Mesenchymal stem cell (in vitro differentiated cells and primary cell): ENCODE measurements around the gene COX5B.
"Not testable (repeated sequence)": the region's sequence is repeated elsewhere in the genome, so short reads cannot be mapped to it uniquely, and the experiment has no call there.

Experiments
- DNase-seq: peaks from one replicate; pipeline ENCODE4 v3.0.0-alpha.2; 2013
- H2AFZ ChIP-seq: one replicate; pipeline ENCODE4 v1.6.1; 2013; ENCODE audit warnings: low read depth, mild to moderate bottlenecking, control low read depth, inconsistent platforms, low read length, moderate library complexity
- H2AK5ac ChIP-seq: 2 replicates; pipeline ENCODE4 v1.6.1; 2013; ENCODE audit warnings: low read length, moderate library complexity, mild to moderate bottlenecking, inconsistent platforms; ENCODE audit not compliant: severe bottlenecking
- H2BK120ac ChIP-seq: one replicate; pipeline ENCODE4 v1.6.1; 2013; ENCODE audit warnings: low read depth, mild to moderate bottlenecking, inconsistent platforms, low read length, moderate library complexity
- H2BK12ac ChIP-seq, 2 experiments: one replicate each; pipeline ENCODE4 v1.6.1; 2013; ENCODE audit warnings: inconsistent platforms in 2 of 2, low read length in 2 of 2, mild to moderate bottlenecking in 2 of 2, moderate library complexity in 2 of 2, control low read depth in 1 of 2
- H2BK15ac ChIP-seq: one replicate; pipeline ENCODE4 v1.6.1; 2013; ENCODE audit warnings: mild to moderate bottlenecking, low read depth, inconsistent platforms; ENCODE audit not compliant: poor library complexity, severe bottlenecking
- H2BK5ac ChIP-seq: 2 replicates; pipeline ENCODE4 v1.6.1; 2013; ENCODE audit warnings: low read depth, mild to moderate bottlenecking, low read length, control low read depth, inconsistent platforms; ENCODE audit not compliant: poor library complexity, severe bottlenecking
- H3K14ac ChIP-seq, 2 experiments: one replicate each; pipeline ENCODE4 v1.6.1; 2013; ENCODE audit warnings: inconsistent platforms in 2 of 2, low read length in 2 of 2, control low read depth in 1 of 2, mild to moderate bottlenecking in 1 of 2, moderate library complexity in 1 of 2
- H3K18ac ChIP-seq, 2 experiments: one replicate each; pipeline ENCODE4 v1.6.1; 2013; ENCODE audit warnings: inconsistent platforms in 2 of 2, low read length in 2 of 2, control low read depth in 1 of 2, low read depth in 1 of 2, mild to moderate bottlenecking in 1 of 2
- H3K23ac ChIP-seq, 2 experiments: one replicate each; pipeline ENCODE4 v1.6.1; 2013; ENCODE audit warnings: inconsistent platforms in 2 of 2, low read length in 2 of 2, mild to moderate bottlenecking in 2 of 2, moderate library complexity in 2 of 2, control low read depth in 1 of 2
- H3K27ac ChIP-seq: 2 replicates; pipeline ENCODE4 v1.5.1; 2013; ENCODE audit warnings: mild to moderate bottlenecking, moderate library complexity, low read length, control low read depth, inconsistent platforms; ENCODE audit not compliant: poor library complexity, severe bottlenecking
- H3K27me3 ChIP-seq, 2 experiments: 2 replicates each; pipeline versions ENCODE4 v1.6.1 to v1.7.0; 2013; ENCODE audit warnings: low read length in 2 of 2, mild to moderate bottlenecking in 2 of 2, moderate library complexity in 2 of 2, control low read depth in 1 of 2, inconsistent platforms in 1 of 2; ENCODE audit not compliant: control insufficient read depth in 1 of 2, insufficient read depth in 1 of 2
- H3K36me3 ChIP-seq, 2 experiments: 2 replicates each; pipeline versions ENCODE4 v1.6.1 to v1.7.0; 2013; ENCODE audit warnings: low read length in 2 of 2, control low read depth in 1 of 2, inconsistent platforms in 1 of 2, low read depth in 1 of 2, mild to moderate bottlenecking in 1 of 2; ENCODE audit not compliant: insufficient read depth in 2 of 2, control insufficient read depth in 1 of 2
- H3K4ac ChIP-seq, 2 experiments: one replicate each; pipeline ENCODE4 v1.6.1; 2013; ENCODE audit warnings: inconsistent platforms in 2 of 2, low read length in 2 of 2, mild to moderate bottlenecking in 2 of 2, moderate library complexity in 2 of 2, control low read depth in 1 of 2, low read depth in 1 of 2
- H3K4me1 ChIP-seq: 2 replicates; pipeline ENCODE4 v1.6.1; 2013; ENCODE audit warnings: low read depth, low read length, control low read depth; ENCODE audit not compliant: control insufficient read depth, insufficient read depth
- H3K4me2 ChIP-seq: 2 replicates; pipeline ENCODE4 v1.6.1; 2013; ENCODE audit warnings: low read length, mild to moderate bottlenecking, inconsistent platforms; ENCODE audit not compliant: poor library complexity, severe bottlenecking
- H3K4me3 ChIP-seq, 2 experiments: 2 replicates each; pipeline versions ENCODE4 v1.5.1 to v1.7.0; 2013; ENCODE audit warnings: low read length in 2 of 2, mild to moderate bottlenecking in 2 of 2, control low read depth in 1 of 2, low read depth in 1 of 2; ENCODE audit not compliant: insufficient read depth in 1 of 2
- H3K79me1 ChIP-seq: replicated peaks from 2 replicates; pipeline ENCODE4 v1.6.1; 2013; ENCODE audit warnings: mild to moderate bottlenecking, control low read depth, low read length, inconsistent platforms; ENCODE audit not compliant: poor library complexity, severe bottlenecking
- H3K9ac ChIP-seq: 2 replicates; pipeline ENCODE4 v1.7.0; 2013; ENCODE audit warnings: mild to moderate bottlenecking, low read length, moderate library complexity
- H3K9me3 ChIP-seq: 2 replicates; pipeline ENCODE4 v1.7.0; 2013; ENCODE audit warnings: mild to moderate bottlenecking, low read length; ENCODE audit not compliant: control insufficient read depth
- H4K8ac ChIP-seq: one replicate; pipeline ENCODE4 v1.6.1; 2013; ENCODE audit warnings: inconsistent platforms, mild to moderate bottlenecking, low read length, moderate library complexity
- H4K91ac ChIP-seq: one replicate; pipeline ENCODE4 v1.6.1; 2013; ENCODE audit warnings: mild to moderate bottlenecking, low read length, inconsistent platforms
- WGBS: methylation state at CpG from one replicate; pipeline ENCODE4 v1.1.7; 2013; ENCODE audit warnings: mixed read lengths; 5-methylcytosine and 5-hydroxymethylcytosine counted together

COX5B gene

DNA sequence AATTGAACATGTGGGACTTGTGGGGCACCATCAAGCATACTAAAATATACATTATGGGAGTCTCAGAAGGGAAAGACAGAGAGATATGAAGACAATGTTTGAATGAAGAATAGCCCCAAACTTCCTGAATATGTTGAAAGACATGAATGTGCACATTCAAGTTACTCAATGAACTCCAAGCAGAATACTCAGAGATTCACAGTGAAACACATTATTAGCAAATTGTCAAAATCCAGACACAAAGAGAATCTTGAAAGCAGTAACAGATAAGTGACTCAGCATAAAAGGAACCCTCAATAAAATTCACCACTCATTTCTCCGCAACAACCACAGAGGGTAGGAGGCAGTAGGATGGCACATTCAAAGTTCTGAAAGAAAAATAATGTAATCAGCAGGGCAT is 32.4 kb downstream of the COX5B start:
- Histone ChIP-seq H3K14ac (no peak overlapping the region), H3K18ac (no peak overlapping the region), H3K4ac (no peak overlapping the region), H2BK5ac (no peak overlapping the region), H3K27ac (no peak overlapping the region), H2AFZ (no peak overlapping the region), H3K9me3 (no peaks in the 10 kb centered on the region), H3K4me3 (no peak overlapping the region), H2AK5ac (no peak overlapping the region), H3K36me3 (no peaks in the 10 kb centered on the region), H3K4me2 (no peak overlapping the region), H2BK15ac (no peak overlapping the region), H4K8ac (no peak overlapping the region), H3K79me1 (no peaks in the 10 kb centered on the region), H3K4me1 (no peaks in the 10 kb centered on the region), H3K27me3 (no peaks in the 10 kb centered on the region), H2BK120ac (no peak overlapping the region), H3K9ac (no peak overlapping the region), H2BK12ac (no peak overlapping the region), H3K23ac (no peak overlapping the region), H4K91ac (no peak overlapping the region)
- 100% methylated on average over 1 of the region's 1 CpG for WGBS
- DNase-seq: no peak

DNA sequence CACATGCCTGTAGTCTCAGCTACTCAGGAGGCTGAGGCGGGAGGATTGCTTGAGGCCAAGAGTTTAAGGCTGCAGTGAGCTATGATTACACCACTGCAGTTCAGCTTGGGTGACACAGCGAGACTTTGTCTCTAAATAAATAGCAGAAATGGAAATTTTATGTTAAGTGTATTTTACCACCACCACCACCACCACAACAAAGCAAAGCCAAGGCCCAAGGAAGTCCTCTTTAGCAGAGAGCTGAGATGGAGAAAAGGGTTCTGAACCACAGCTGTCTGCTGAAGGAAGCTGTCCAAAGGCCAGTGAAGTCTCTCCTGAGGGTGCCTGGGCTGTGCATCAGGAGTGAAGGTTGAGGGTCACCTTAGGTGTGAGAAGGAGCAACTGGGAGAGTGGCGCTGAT is 41.4 kb downstream of the COX5B start:
- 100% methylated on average over 1 of the region's 3 CpGs for WGBS
- H3K4ac ChIP-seq: not testable (repeated sequence)

DNA sequence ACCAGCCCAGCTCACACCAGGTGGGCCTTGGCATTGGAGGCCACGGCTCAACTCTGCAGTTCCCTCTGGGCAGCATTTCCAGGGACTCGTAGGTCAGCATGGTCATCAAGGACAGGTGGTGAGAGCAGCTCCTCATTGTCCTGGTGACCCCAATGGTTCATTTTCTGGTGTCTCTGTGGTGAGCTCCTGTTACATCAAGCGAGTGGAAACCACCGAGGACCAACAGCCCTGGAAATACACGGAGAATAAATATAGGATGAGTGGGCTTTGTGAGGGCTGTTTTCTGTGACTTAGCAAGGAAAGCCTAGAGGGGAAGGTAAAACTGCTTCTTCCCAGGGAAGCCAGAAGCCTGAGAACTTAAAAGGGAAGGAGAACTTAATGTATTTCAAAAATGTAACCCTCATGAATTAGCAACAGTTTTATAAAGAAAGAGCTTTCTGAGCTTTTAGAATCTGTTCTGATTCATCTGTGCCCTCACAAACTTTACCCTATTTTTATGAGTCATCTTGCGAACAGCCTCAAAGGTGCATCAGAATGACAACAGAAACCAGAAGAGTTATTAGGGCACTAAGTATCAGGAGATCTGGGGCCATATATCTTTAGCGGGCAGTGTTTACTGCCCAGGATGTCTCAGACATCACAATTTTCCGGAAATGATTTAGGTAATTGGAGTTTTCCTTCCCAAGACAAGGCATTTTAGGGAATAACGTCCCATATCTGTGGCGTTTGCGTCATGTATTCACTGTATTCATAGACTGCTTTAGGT is 42.4 kb downstream of the COX5B start:
- H3K9me3 ChIP-seq: peaks cover 7% of the 10 kb centered on the region
- WGBS: 74% methylated on average over 11 of the region's 11 CpGs

More for the DNA sequence above, 41.4 kb downstream of the COX5B start:
- not testable (repeated sequence) for H3K23ac ChIP-seq, H2BK12ac ChIP-seq, H3K4me1 ChIP-seq, H3K79me1 ChIP-seq, H4K8ac ChIP-seq, H3K27ac ChIP-seq, H3K4me3 ChIP-seq, H2BK15ac ChIP-seq, H4K91ac ChIP-seq, H2AFZ ChIP-seq, H3K9me3 ChIP-seq, DNase-seq, H3K9ac ChIP-seq, H3K4me2 ChIP-seq, H2BK5ac ChIP-seq, H2AK5ac ChIP-seq, H2BK120ac ChIP-seq, H3K36me3 ChIP-seq, H3K18ac ChIP-seq, H3K14ac ChIP-seq, H3K27me3 ChIP-seq

GRCh38 chr2:97691166-97691565 is 45.3 kb downstream of the COX5B start:
- H2BK15ac ChIP-seq: no peak overlapping the region
- H2BK5ac ChIP-seq: no peak overlapping the region
- H3K27me3 ChIP-seq: no peaks in the 10 kb centered on the region
- no peak overlapping the region for H2AFZ ChIP-seq
- H3K23ac ChIP-seq: no peak overlapping the region
- no peaks in the 10 kb centered on the region for H3K36me3 ChIP-seq
- H3K4me2 ChIP-seq: no peak overlapping the region
- no peak overlapping the region for H3K4me3 ChIP-seq
- H2AK5ac ChIP-seq: no peak overlapping the region
- WGBS: 56% methylated on average over 6 of the region's 6 CpGs
- H2BK12ac ChIP-seq: no peak overlapping the region
- H3K79me1 ChIP-seq: no peaks in the 10 kb centered on the region
- DNase-seq: no peak
- H3K27ac ChIP-seq: no peak overlapping the region
- no peak overlapping the region for H3K18ac ChIP-seq
- no peak overlapping the region for H3K14ac ChIP-seq
- H4K8ac ChIP-seq: no peak overlapping the region
- peaks cover 9% of the 10 kb centered on the region for H3K9me3 ChIP-seq
- no peak overlapping the region for H3K9ac ChIP-seq
- H2BK120ac ChIP-seq: no peak overlapping the region
- peaks cover 3% of the 10 kb centered on the region for H3K4me1 ChIP-seq
- no peak overlapping the region for H3K4ac ChIP-seq
- no peak overlapping the region for H4K91ac ChIP-seq

More for the DNA sequence above, 42.4 kb downstream of the COX5B start:
- Histone ChIP-seq H3K4ac (no peak overlapping the region), H3K4me3 (no peak overlapping the region), H3K36me3 (no peaks in the 10 kb centered on the region), H3K23ac (no peak overlapping the region), H3K4me1 (peaks cover 3% of the 10 kb centered on the region), H4K91ac (no peak overlapping the region), H3K18ac (no peak overlapping the region), H2AK5ac (no peak overlapping the region), H3K4me2 (no peak overlapping the region), H3K9ac (no peak overlapping the region), H3K79me1 (no peaks in the 10 kb centered on the region), H4K8ac (no peak overlapping the region), H3K27ac (no peak overlapping the region), H3K14ac (no peak overlapping the region), H2BK120ac (no peak overlapping the region), H2BK5ac (no peak overlapping the region), H2AFZ (peak overlapping the region; percentile 42), H2BK12ac (no peak overlapping the region), H3K27me3 (no peaks in the 10 kb centered on the region), H2BK15ac (no peak overlapping the region)
- no peak for DNase-seq
